HCT116 (cell line): ENCODE results near the gene DLG2. TPM values are rescaled to one million over a fixed set of nuclear protein-coding genes. Genes with fewer than 3 reads are reported as not detected.

Source experiments
- ATAC-seq: fragments of 200-7000 bp; cut with Tn5 transposase; 2 replicates; pipeline ENCODE4 v1.9.1; 2020; ENCODE audit warnings: mild to moderate bottlenecking, moderate library complexity
- BruUV-seq: library from RNA; stranded (reverse); fragments of 400-500 nt; replicated peaks from 2 replicates; lab custom pipeline; 2021; lab: Mats Ljungman, UMichigan
- CTCF ChIA-PET: fragments of 300-600 bp; sonication (Branson Sonifier 250); formaldehyde crosslinking; loops from one replicate; lab custom pipeline; 2021; ENCODE audit warnings: antibody characterized with exemption; lab: Charles Lee
- POLR2A ChIA-PET: fragments of 300-600, 350-600 bp; sonication (Branson Sonifier 250); formaldehyde crosslinking; loops from one replicate; lab custom pipeline; 2021; ENCODE audit warnings: antibody characterized with exemption; lab: Charles Lee
- RAD21 ChIA-PET, 2 experiments: fragments of 300-600 bp; sonication (Branson Sonifier 250); formaldehyde crosslinking; loops; one replicate each; lab custom pipeline; 2023; ENCODE audit warnings: low total read pairs in 2 of 2; ENCODE audit not compliant: uncharacterized antibody in 2 of 2, unreplicated experiment in 2 of 2, low non-redundant PET in 1 of 2; lab: Charles Lee
- DNase-seq: peaks from one replicate; pipeline ENCODE4 v3.0.0-alpha.2; 2010; ENCODE audit warnings: low read depth, low spot score
- H2AFZ ChIP-seq: fragments of 200-600 bp; shearing (Covaris generic), sonication (generic); 2 replicates; pipeline ENCODE4 v1.6.1; 2017; ENCODE audit warnings: low read depth, mixed run types, mixed read lengths, antibody characterized with exemption, low read length; ENCODE audit not compliant: poor library complexity, severe bottlenecking
- H3K27ac ChIP-seq: 2 replicates; pipeline ENCODE4 v1.5.1; 2012; ENCODE audit warnings: low read depth, low read length
- H3K27me3 ChIP-seq: fragments of 200-600 bp; sonication (generic); 2 replicates; pipeline ENCODE4 v1.6.1; 2016; ENCODE audit warnings: mixed run types, low read length, mixed read lengths; ENCODE audit not compliant: insufficient read depth
- H3K36me3 ChIP-seq, 2 experiments: fragments of 200-500 bp in 1 of 2; fragments of 200-600 bp in 1 of 2; sonication (Bioruptor generic) in 1 of 2; sonication (generic) in 1 of 2; 2 replicates each; pipeline versions ENCODE4 v1.5.1 to v1.6.1; 2014 to 2016; ENCODE audit warnings: low read length in 2 of 2, inconsistent platforms in 1 of 2, mixed read lengths in 1 of 2, mixed run types in 1 of 2; ENCODE audit not compliant: insufficient read depth in 2 of 2, control insufficient read depth in 1 of 2
- H3K4me1 ChIP-seq, 2 experiments: fragments of 200-600 bp in 1 of 2; sonication (generic) in 1 of 2; 2 replicates each; pipeline versions ENCODE4 v1.5.1 to v1.6.1; 2012 to 2017; ENCODE audit warnings: low read length in 2 of 2, inconsistent platforms in 1 of 2, mild to moderate bottlenecking in 1 of 2, mixed read lengths in 1 of 2, mixed run types in 1 of 2, moderate library complexity in 1 of 2; ENCODE audit not compliant: insufficient read depth in 2 of 2, control insufficient read depth in 1 of 2
- H3K4me2 ChIP-seq: fragments of 200-600 bp; sonication (generic); 2 replicates; pipeline ENCODE4 v1.6.1; 2017; ENCODE audit warnings: mixed run types, low read length, mixed read lengths
- H3K4me3 ChIP-seq, 2 experiments: fragments of 200-600 bp in 1 of 2; sonication (generic) in 1 of 2; replicated peaks in 1 of 2; 2 replicates each; pipeline ENCODE4 v1.5.1; 2011 to 2016; ENCODE audit warnings: low read length in 2 of 2, control low read depth in 1 of 2, low read depth in 1 of 2, mild to moderate bottlenecking in 1 of 2, mixed read lengths in 1 of 2, mixed run types in 1 of 2
- H3K79me2 ChIP-seq: fragments of 200-600 bp; sonication (generic); 2 replicates; pipeline ENCODE4 v1.6.1; 2017; ENCODE audit warnings: mild to moderate bottlenecking, mixed run types, low read length, moderate library complexity, mixed read lengths; ENCODE audit not compliant: insufficient read depth
- H3K9ac ChIP-seq: fragments of 200-600 bp; sonication (generic); 2 replicates; pipeline ENCODE4 v1.6.1; 2016; ENCODE audit warnings: low read length, mixed read lengths
- H3K9me2 ChIP-seq: fragments of 200-600 bp; sonication (generic), shearing (Covaris generic); 2 replicates; pipeline ENCODE4 v1.6.1; 2017; ENCODE audit warnings: mixed run types, mild to moderate bottlenecking, moderate library complexity; ENCODE audit not compliant: insufficient read depth
- H3K9me3 ChIP-seq, 2 experiments: fragments of 200-500 bp in 1 of 2; fragments of 200-600 bp in 1 of 2; sonication (Bioruptor generic) in 1 of 2; sonication (generic) in 1 of 2; 2 replicates each; pipeline ENCODE4 v1.6.1; 2014 to 2017; ENCODE audit warnings: low read length in 2 of 2, mixed read lengths in 2 of 2, inconsistent platforms in 1 of 2, low read depth in 1 of 2, mild to moderate bottlenecking in 1 of 2, mixed run types in 1 of 2, moderate library complexity in 1 of 2; ENCODE audit not compliant: control insufficient read depth in 1 of 2, insufficient read depth in 1 of 2
- H4K20me1 ChIP-seq: fragments of 200-600 bp; sonication (generic), shearing (Covaris generic); 2 replicates; pipeline ENCODE4 v1.6.1; 2017; ENCODE audit warnings: mixed run types, mild to moderate bottlenecking, moderate library complexity; ENCODE audit not compliant: insufficient read depth
- CEBPB ChIP-seq: IDR thresholded peaks from 2 replicates; pipeline ENCODE4 v1.6.1; 2012; ENCODE audit warnings: low read depth
- ELF1 ChIP-seq: IDR thresholded peaks from 2 replicates; pipeline ENCODE4 v1.6.1; 2012; ENCODE audit warnings: low read depth, borderline replicate concordance
- EZH2 ChIP-seq: fragments of 200-600 bp; sonication (generic); IDR thresholded peaks from 2 replicates; pipeline ENCODE4 v1.6.1; 2017; ENCODE audit warnings: antibody characterized with exemption, mixed run types
- FOSL1 ChIP-seq: IDR thresholded peaks from 2 replicates; pipeline ENCODE4 v1.6.1; 2012; ENCODE audit warnings: low read depth
- MAX ChIP-seq: IDR thresholded peaks from 2 replicates; pipeline ENCODE4 v1.6.1; 2012
- POLR2AphosphoS5 ChIP-seq: IDR thresholded peaks from 2 replicates; pipeline ENCODE4 v1.6.1; 2011; ENCODE audit warnings: mild to moderate bottlenecking, low read depth, low read length, moderate library complexity
- REST ChIP-seq: IDR thresholded peaks from 2 replicates; pipeline ENCODE4 v1.6.1; 2012; ENCODE audit warnings: low read depth
- SRF ChIP-seq: IDR thresholded peaks from 2 replicates; pipeline ENCODE4 v1.6.1; 2012; ENCODE audit warnings: low read depth
- YY1 ChIP-seq: IDR thresholded peaks from 2 replicates; pipeline ENCODE4 v1.6.1; 2011; ENCODE audit warnings: low read length, low read depth, moderate library complexity, mild to moderate bottlenecking; ENCODE audit not compliant: insufficient replicate concordance; ENCODE audit errors: extremely low read depth
- ZFX ChIP-seq: fragments of 450-650 bp; IDR thresholded peaks from 2 replicates; pipeline ENCODE4 v1.6.1; 2017
- intact Hi-C: fragments of 100-400 bp; cut with micrococcal nuclease; formaldehyde crosslinking; loops from 2 replicates; pipeline ENCODE4 v1.10.0; 2022
- total RNA-seq: library from RNA; stranded (reverse); gene quantifications from one replicate; pipeline ENCODE4 v1.2.1, GENCODE V29; 2021; ENCODE audit not compliant: unreplicated experiment

The DLG2 gene
- total RNA-seq, 1 experiment from 2014 or later: 2.4 TPM

GRCh38 chr11:84836371-84836770, 790.8 kb downstream of the DLG2 start:
- intact Hi-C loops: no loop called here
- H3K79me2 ChIP-seq: no peaks in the 10 kb centered on the region
- CTCF ChIA-PET: no interaction called here

More at GRCh38 chr11:84836371-84836770, 790.8 kb downstream of the DLG2 start:
- Histone ChIP-seq H2AFZ (no peak overlapping the region), H3K4me2 (no peak overlapping the region), H3K27ac (no peak overlapping the region), H3K9me2 (no peaks in the 10 kb centered on the region), H3K4me1 (no peaks in the 10 kb centered on the region), H4K20me1 (no peaks in the 10 kb centered on the region), H3K9me3 (no peaks in the 10 kb centered on the region), H3K9ac (no peak overlapping the region), H3K27me3 (no peaks in the 10 kb centered on the region; the same call in 1 of the 2 replicates), H3K36me3 (no peaks in the 10 kb centered on the region), H3K4me3 (no peak overlapping the region)
- ChIA-PET POLR2A (no interaction called here), RAD21 (no interaction called here)
- DNase-seq (no peak), ATAC-seq (no peak)
- TF ChIP-seq EZH2 (no peak), YY1 (no peak), CEBPB (no peak), SRF (no peak), MAX (no peak), ZFX (no peak), POLR2AphosphoS5 (no peak), ELF1 (no peak), FOSL1 (no peak), REST (no peak)
- no TSS peak for BruUV-seq
